GM10266 (cell line): Measurements from ENCODE around the gene SUGCT.

Source experiments
- DNase-seq: peaks from one replicate; pipeline ENCODE4 v3.0.0; 2012; ENCODE audit errors: extremely low spot score
- CTCF ChIP-seq: IDR thresholded peaks from 2 replicates; pipeline ENCODE4 v1.5.1; 2012; ENCODE audit warnings: mild to moderate bottlenecking, low read depth; ENCODE audit not compliant: control insufficient read depth, insufficient read depth; ENCODE audit errors: missing control alignments

Gene SUGCT

DNA sequence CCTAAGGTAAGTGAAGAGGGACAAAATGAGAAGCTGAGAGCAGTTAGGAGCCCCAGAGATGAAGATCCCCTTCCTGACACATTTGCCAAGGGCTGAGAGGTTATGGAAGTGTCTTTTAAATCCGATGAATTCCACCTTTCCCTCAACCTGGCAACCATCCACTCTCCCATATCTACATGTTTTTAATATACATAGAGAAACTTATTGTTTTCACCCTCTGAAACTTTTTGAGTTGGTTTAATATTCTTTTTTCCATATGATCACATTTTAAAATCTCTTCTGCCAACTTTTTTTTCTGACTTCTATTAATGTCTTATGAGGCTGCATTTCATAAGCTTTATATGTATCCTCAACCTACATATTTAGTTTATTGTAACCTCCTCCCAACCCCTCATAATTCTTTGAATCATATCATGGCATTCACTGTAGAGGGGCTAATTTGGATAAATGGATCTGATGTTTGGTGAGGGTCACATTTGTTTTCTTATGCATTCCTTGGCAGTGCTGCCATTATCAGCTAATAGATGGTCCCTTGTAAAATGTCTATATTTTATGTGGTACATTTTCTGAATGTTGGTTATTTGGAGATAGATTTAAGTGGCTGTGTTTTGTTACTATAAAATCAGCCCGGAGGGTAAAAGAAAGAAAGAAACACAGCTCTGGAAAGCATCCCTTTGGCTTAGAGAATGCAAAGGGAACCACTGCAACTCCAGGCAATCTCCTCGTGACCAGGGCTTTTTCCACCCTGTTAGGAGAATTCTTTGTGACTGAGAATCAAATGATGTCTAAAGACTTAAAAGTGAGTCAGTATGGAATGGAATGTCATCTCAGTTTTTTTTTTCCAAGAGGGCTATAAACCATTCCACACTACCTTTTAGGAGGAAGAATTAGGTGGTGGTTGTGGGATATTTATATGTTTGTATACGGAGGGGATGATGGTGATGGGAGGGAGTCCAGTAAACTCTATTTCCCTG, 334.4 kb downstream of the SUGCT start:
- no peak for DNase-seq
- no peak for TF ChIP-seq CTCF

DNA sequence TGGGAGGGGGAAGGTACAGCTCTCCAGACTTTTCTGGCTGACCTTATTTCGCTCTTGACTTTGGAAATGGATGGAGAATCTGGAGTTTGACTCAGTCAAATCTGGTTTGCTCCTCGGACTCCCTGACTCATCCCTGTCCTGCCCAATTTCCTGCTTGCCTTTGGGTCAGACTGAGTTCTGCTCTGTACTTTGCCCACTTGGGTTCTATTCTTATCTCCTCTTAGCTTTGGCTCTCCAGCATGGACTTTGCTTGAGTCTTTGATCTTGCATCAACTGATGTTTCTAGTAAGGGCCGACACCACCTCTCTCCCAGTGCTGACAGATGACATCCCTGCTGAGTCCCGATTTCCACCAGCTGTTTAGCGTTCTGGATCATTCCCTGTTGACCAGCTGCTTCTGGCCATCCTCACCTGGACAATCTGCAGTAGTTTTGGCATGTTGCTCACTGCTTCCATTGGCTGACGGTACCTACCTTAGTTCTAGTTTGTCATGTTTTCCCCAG, 335.3 kb downstream of the SUGCT start:
- DNase-seq = no peak
- no peak for TF ChIP-seq CTCF

GRCh38 chr7:40470817-40471216, 336.0 kb downstream of the SUGCT start:
- DNase-seq = no peak
- TF ChIP-seq CTCF = no peak

GRCh38 chr7:40471891-40472290, 337.1 kb downstream of the SUGCT start:
- TF ChIP-seq CTCF = no peak
- no peak for DNase-seq

DNA sequence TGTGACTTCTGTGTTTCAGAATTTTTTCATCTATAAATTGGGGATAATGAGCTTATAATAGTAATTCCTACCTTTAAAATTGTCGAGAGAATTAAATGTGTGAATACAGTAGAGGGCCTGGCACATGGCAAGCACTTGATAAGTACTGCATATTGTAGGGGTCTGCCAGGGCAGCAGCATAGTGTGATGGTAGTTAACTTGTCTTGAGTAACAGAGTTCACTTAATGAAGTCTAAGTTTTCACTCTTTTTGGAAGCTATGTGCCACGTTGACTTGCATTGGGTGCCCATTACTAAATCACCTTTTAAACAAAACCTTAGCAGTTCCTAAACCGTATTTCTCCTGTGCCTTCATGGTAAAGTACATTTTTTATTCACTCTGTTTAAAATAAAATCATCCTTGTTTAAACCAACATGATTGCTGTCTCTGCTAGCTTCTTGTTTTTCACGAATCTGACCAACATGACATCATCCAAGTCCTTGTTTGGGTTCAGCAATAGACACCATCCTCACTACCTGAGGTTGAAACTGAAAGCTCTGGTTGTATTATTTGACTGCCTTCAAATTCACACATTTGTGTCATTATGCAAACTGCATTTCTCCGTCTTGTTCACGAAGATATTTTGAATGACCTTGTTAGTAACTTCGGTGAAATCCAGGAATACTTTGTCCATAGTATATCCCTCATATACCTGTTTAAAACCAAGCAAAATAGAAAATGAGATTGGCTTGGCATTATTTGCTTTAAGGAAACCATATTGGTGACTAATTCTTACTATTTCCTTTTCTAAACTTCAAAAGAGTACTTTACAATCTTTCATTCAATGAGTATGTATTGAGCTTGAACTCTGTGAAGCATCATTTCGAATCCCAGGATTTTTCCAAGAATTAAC, 340.2 kb downstream of the SUGCT start:
- DNase-seq = peak; percentile 23
- TF ChIP-seq CTCF = no peak

DNA sequence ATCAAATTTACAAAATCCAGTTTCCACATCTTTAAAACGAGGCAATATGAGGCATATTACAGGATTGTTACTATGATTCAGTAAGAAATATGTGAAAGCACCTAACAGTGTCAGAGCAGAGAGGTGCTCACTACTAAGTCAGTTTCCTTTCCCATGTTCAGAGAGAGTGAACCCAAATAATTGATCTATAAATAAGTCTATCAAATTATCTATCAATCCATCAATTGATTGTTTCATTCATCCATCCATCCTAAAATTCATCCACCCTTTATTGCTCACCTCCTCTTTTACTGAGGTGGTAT, 340.8 kb downstream of the SUGCT start:
- DNase-seq = no peak
- no peak for TF ChIP-seq CTCF

DNA sequence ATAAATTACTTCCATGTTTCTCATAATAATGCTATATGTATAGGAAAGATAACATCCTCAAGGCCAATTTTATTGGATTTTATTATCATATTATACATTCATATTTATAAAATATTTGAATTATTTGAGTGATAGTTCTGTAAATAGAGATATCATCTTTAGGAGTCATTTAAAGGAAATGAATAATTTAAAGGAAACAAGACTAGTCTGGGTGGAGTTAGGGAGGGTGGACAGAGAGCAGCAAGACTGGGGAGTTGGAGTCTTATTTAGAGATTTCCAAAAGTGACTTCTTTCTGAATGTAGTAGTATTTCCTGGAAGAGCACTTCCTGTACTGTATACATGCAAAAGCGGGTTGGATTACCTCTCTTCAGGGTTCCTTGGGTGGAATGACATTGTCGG, 342.3 kb downstream of the SUGCT start:
- DNase-seq = no peak
- TF ChIP-seq CTCF = no peak
